NCI-H2171 treated with DMSO at 0.1 percent for 48 hours (cell line): ENCODE results near the gene FOXL3.
"Not testable (repeated sequence)": the region's sequence is repeated elsewhere in the genome, so short reads cannot be mapped to it uniquely, and the experiment has no call there.

ENCODE experiments used
- DNase-seq: peaks from one replicate; lab custom pipeline; 2025; lab: John Stamatoyannopoulos, UW

The FOXL3 gene

GRCh38 chr7:289756-290553 is at the start of gene FOXL3:
Gene FOXL3 (plus strand): TSS chr7:290170. CDS start chr7:290170, 0 bp downstream.
- DNase-seq, result no peak

- no peak for DNase-seq
Measured at GRCh38 chr7:240887-241421, 49.0 kb upstream of the FOXL3 start.

GRCh38 chr7:241513-241912 is 48.5 kb upstream of the FOXL3 start:
- DNase-seq, result no peak

- DNase-seq, result not testable (repeated sequence)
Measured at GRCh38 chr7:242826-243579, 47.0 kb upstream of the FOXL3 start.

- not testable (repeated sequence) for DNase-seq
Measured at GRCh38 chr7:243580-243978, 46.4 kb upstream of the FOXL3 start.

- DNase-seq, result no peak
Measured at GRCh38 chr7:244974-245373, 45.0 kb upstream of the FOXL3 start.

- no peak for DNase-seq
Measured at GRCh38 chr7:245574-246295, 44.2 kb upstream of the FOXL3 start.

- DNase-seq, result no peak
Measured at GRCh38 chr7:246451-246850, 43.5 kb upstream of the FOXL3 start.

- no peak for DNase-seq
Measured at GRCh38 chr7:247181-247580, 42.8 kb upstream of the FOXL3 start.

- DNase-seq, result no peak
Measured at GRCh38 chr7:247636-248035, 42.3 kb upstream of the FOXL3 start.

GRCh38 chr7:248732-249435 is 41.1 kb upstream of the FOXL3 start:
- no peak for DNase-seq

- DNase-seq, result no peak
Measured at GRCh38 chr7:249989-250388, 40.0 kb upstream of the FOXL3 start.

GRCh38 chr7:250523-250922 is 39.4 kb upstream of the FOXL3 start:
- DNase-seq, result no peak

GRCh38 chr7:251005-251404 is 39.0 kb upstream of the FOXL3 start:
- no peak for DNase-seq

- DNase-seq, result no peak
Measured at GRCh38 chr7:251446-252175, 38.4 kb upstream of the FOXL3 start.

- no peak for DNase-seq
Measured at GRCh38 chr7:252216-252965, 37.6 kb upstream of the FOXL3 start.

GRCh38 chr7:252981-253380 is 37.0 kb upstream of the FOXL3 start:
- no peak for DNase-seq

- no peak for DNase-seq
Measured at GRCh38 chr7:253581-254336, 36.2 kb upstream of the FOXL3 start.

- no peak for DNase-seq
Measured at GRCh38 chr7:254337-255037, 35.5 kb upstream of the FOXL3 start.
